Transverse colon (tissue), 4 donors: ENCODE data around the gene CRABP2. TPM values are rescaled to one million over a fixed set of nuclear protein-coding genes. Genes with fewer than 3 reads are reported as not detected.

Source experiments
- DNase-seq: peaks from one replicate; pipeline ENCODE4 v3.0.0-alpha.2; 2019
- H3K27ac ChIP-seq, 4 donors: fragments of 200-600 bp; sonication (generic); 2 replicates each; pipeline ENCODE4 v1.5.1; 2016 to 2018; ENCODE audit warnings: inconsistent platforms in 4 of 4
- H3K27me3 ChIP-seq: fragments of 200-600 bp; sonication (generic); 2 replicates; pipeline ENCODE4 v1.5.1; 2017; ENCODE audit warnings: inconsistent platforms
- H3K36me3 ChIP-seq, 4 donors: fragments of 200-600 bp; sonication (generic); 2 replicates each; pipeline ENCODE4 v1.5.1; 2017 to 2019; ENCODE audit warnings: inconsistent platforms in 4 of 4
- H3K4me1 ChIP-seq, 4 donors: fragments of 200-600 bp; sonication (generic); 2 replicates each; pipeline ENCODE4 v1.5.1; 2017 to 2020; ENCODE audit warnings: inconsistent platforms in 4 of 4
- H3K4me3 ChIP-seq, 4 donors: fragments of 200-600 bp; sonication (generic); 1 replicate in 1 of 4; 2 replicates in 3 of 4; pipeline versions ENCODE4 v1.5.1 to v1.6.1; 2017 to 2019; ENCODE audit warnings: inconsistent platforms in 4 of 4
- H3K9me3 ChIP-seq, 2 donors: fragments of 200-600 bp; sonication (generic); 2 replicates each; pipeline ENCODE4 v1.5.1; 2017 to 2019; ENCODE audit warnings: inconsistent platforms in 2 of 2
- CTCF ChIP-seq, 5 experiments: fragments of 200-600 bp in 3 of 5; fragments of 450-650 bp in 2 of 5; sonication (generic) in 3 of 5; IDR thresholded peaks; 1 replicate in 2 of 5; 2 replicates in 3 of 5; pipeline ENCODE4 v1.5.1; 2016 to 2017; ENCODE audit warnings: antibody characterized with exemption in 5 of 5, inconsistent platforms in 3 of 5, mild to moderate bottlenecking in 2 of 5, moderate library complexity in 1 of 5
- EP300 ChIP-seq: sonication (generic); formaldehyde crosslinking; IDR thresholded peaks from one replicate; pipeline ENCODE4 v1.6.1; 2017; ENCODE audit warnings: antibody characterized with exemption, low read depth
- POLR2A ChIP-seq: fragments of 450-650 bp; IDR thresholded peaks from one replicate; pipeline ENCODE4 v1.6.1; 2016; ENCODE audit warnings: antibody characterized with exemption, mild to moderate bottlenecking, moderate library complexity
- POLR2AphosphoS5 ChIP-seq, 3 donors: sonication (generic); formaldehyde crosslinking; IDR thresholded peaks; one replicate each; pipeline ENCODE4 v1.6.1; 2016; ENCODE audit warnings: antibody characterized with exemption in 3 of 3
- WGBS, 2 donors: methylation state at CpG; one replicate each; pipeline ENCODE4 v1.1.5; 2018; ENCODE audit warnings: low coverage in 1 of 2; 5-methylcytosine and 5-hydroxymethylcytosine counted together
- in situ Hi-C, 4 donors: fragments of 200-750 bp; cut with MboI; loops; one replicate each; pipeline versions ENCODE4 v1.15.0 to v1.15.1; 2017; ENCODE audit warnings: low sequenced_read_pairs in 3 of 4, low pct_ligation_motif_present in 1 of 4, low pct_unique_long_range_greater_than_20kb in 1 of 4
- intact Hi-C: fragments of 100-400 bp; cut with DNase I; formaldehyde crosslinking; loops from one replicate; pipeline ENCODE4 v1.15.1; 2023; ENCODE audit warnings: low total_unique reads
- total RNA-seq, 4 donors: library from RNA; depleted of rRNA; stranded (reverse); fragments of >200 nt; gene quantifications; one replicate each; pipeline ENCODE4 v1.1.0, GENCODE V29; 2016

Gene CRABP2
- total RNA-seq, 4 donors from 2014 or later, result 0.79 to 1.9 TPM; not detected in 2

GRCh38 chr1:156654700-156655099 lies 50.7 kb downstream of the CRABP2 start:
- no peak overlapping the region for H3K4me3 ChIP-seq
- no peaks in the 10 kb centered on the region for H3K9me3 ChIP-seq
- 65% methylated on average over 1 of the region's 1 CpG; no CpG with 5 or more reads in 1 of the 2 donors for WGBS, 2 donors
- DNase-seq, result no peak
- intact Hi-C loops (loop anchor here (5.0 kb wide), 1 partner anchor 32 kb away; no protein-coding TSS in a partner anchor), in situ Hi-C loops (no loop called here)
- peaks cover 15% of the 10 kb centered on the region for H3K27me3 ChIP-seq
- no peak for TF ChIP-seq CTCF (IDR thresholded peaks at IDR 0.05)
- TF ChIP-seq POLR2AphosphoS5 (IDR thresholded peaks at IDR 0.05), result no peak
- no peak for TF ChIP-seq POLR2A
- TF ChIP-seq EP300, result no peak
- no peaks in the 10 kb centered on the region for H3K36me3 ChIP-seq
- peaks cover 14 to 27% (median 23%) of the 10 kb centered on the region in 4 donors for H3K4me1 ChIP-seq
- H3K27ac ChIP-seq, result no peak overlapping the region

- Histone ChIP-seq H3K4me3 (no peak overlapping the region), H3K9me3 (no peaks in the 10 kb centered on the region), H3K27ac (no peak overlapping the region), H3K4me1 (peaks cover 8 to 16% (median 15%) of the 10 kb centered on the region in 4 donors), H3K27me3 (peaks cover 25% of the 10 kb centered on the region), H3K36me3 (no peaks in the 10 kb centered on the region)
- 74 to 87% methylated on average over 5 to 9 of the region's 9 CpGs for WGBS, 2 donors
- TF ChIP-seq POLR2A (no peak), CTCF (IDR thresholded peaks at IDR 0.05) (no peak), POLR2AphosphoS5 (IDR thresholded peaks at IDR 0.05) (no peak), EP300 (no peak)
- in situ Hi-C loops, result no loop called here
- DNase-seq, result no peak
- intact Hi-C loops, result no loop called here
These were observed 52.4 kb downstream of the CRABP2 start for GRCh38 chr1:156652992-156653355.

- TF ChIP-seq POLR2AphosphoS5 (IDR thresholded peaks at IDR 0.05) (no peak), EP300 (no peak), POLR2A (no peak), CTCF (IDR thresholded peaks at IDR 0.05) (no peak)
- 30 to 53% methylated on average over 5 to 16 of the region's 16 CpGs for WGBS, 2 donors
- DNase-seq, result no peak
- peaks cover 4 to 10% (median 9%) of the 10 kb centered on the region in 4 donors for H3K4me1 ChIP-seq
- intact Hi-C loops (no loop called here), in situ Hi-C loops (no loop called here)
- H3K9me3 ChIP-seq, result no peaks in the 10 kb centered on the region
- H3K27me3 ChIP-seq, result peaks cover 29% of the 10 kb centered on the region
- H3K4me3 ChIP-seq, result no peak overlapping the region
- no peak overlapping the region for H3K27ac ChIP-seq
- H3K36me3 ChIP-seq, result no peaks in the 10 kb centered on the region
These were observed 53.0 kb downstream of the CRABP2 start for GRCh38 chr1:156652131-156652991.

Other genes with a start within 250 kb of the CRABP2 start
- gene MEF2D, start 204.8 kb downstream of the CRABP2 start, total RNA-seq, result 100 to 1,000 TPM in 1 of 4 donors, 10 to 100 TPM in 3; 26.1 to 200 (median 85.7) TPM
- 1 to 10 TPM; 1.7 to 9.4 (median 2.9) TPM for gene IQGAP3, start 133.0 kb downstream of the CRABP2 start, total RNA-seq
- not detected for gene TTC24, start 125.9 kb downstream of the CRABP2 start, total RNA-seq
- 100 to 1,000 TPM in 1 of 4 donors, 10 to 100 TPM in 3; 25.1 to 104 (median 77.5) TPM for gene NAXE, start 113.8 kb downstream of the CRABP2 start, total RNA-seq
- gene GPATCH4, start 104.1 kb downstream of the CRABP2 start, total RNA-seq, result 100 to 1,000 TPM in 1 of 4 donors, 10 to 100 TPM in 3; 12.4 to 113 (median 28.9) TPM
- gene HAPLN2, start 86.2 kb downstream of the CRABP2 start, total RNA-seq, result 1 to 10 TPM in 1 of 4 donors, under 1 TPM in 1, not detected in 2; 0.55 to 1.9 TPM
- under 1 TPM in 2 of 4 donors, not detected in 2; 0.55 to 0.95 TPM for gene BCAN, start 63.5 kb downstream of the CRABP2 start, total RNA-seq
- gene NES, start 28.2 kb downstream of the CRABP2 start, total RNA-seq, result 10 to 100 TPM in 1 of 4 donors, 1 to 10 TPM in 3; 3.3 to 15.5 (median 5.5) TPM
- gene METTL25B, start 22.9 kb upstream of the CRABP2 start, total RNA-seq, result 10 to 100 TPM; 37.4 to 40.8 (median 39.0) TPM
- 10 to 100 TPM; 25.8 to 61.7 (median 33.1) TPM for gene ISG20L2, start 23.2 kb upstream of the CRABP2 start, total RNA-seq
- 10 to 100 TPM in 3 of 4 donors, 1 to 10 TPM in 1; 6.8 to 44.9 (median 37.1) TPM for gene MRPL24, start 35.5 kb upstream of the CRABP2 start, total RNA-seq
- gene HDGF, start 46.1 kb upstream of the CRABP2 start, total RNA-seq, result 100 to 1,000 TPM; 150 to 204 (median 179) TPM
- gene PRCC, start 62.0 kb upstream of the CRABP2 start, total RNA-seq, result 10 to 100 TPM; 15.1 to 69.9 (median 39.4) TPM
- gene SH2D2A, start 111.3 kb upstream of the CRABP2 start, total RNA-seq, result 1 to 10 TPM in 3 of 4 donors, not detected in 1; 1.9 to 5.9 (median 3.4) TPM
- gene INSRR, start 153.5 kb upstream of the CRABP2 start, total RNA-seq, result not detected
- 1 to 10 TPM in 1 of 4 donors, under 1 TPM in 2, not detected in 1; 0.20 to 2.6 (median 0.64) TPM for gene NTRK1, start 155.3 kb upstream of the CRABP2 start, total RNA-seq
- 1 to 10 TPM; 1.8 to 5.6 (median 3.7) TPM for gene PEAR1, start 188.1 kb upstream of the CRABP2 start, total RNA-seq
- 1 to 10 TPM in 1 of 4 donors, not detected in 3; 1.2 TPM for gene LRRC71, start 215.0 kb upstream of the CRABP2 start, total RNA-seq